MM.1S (cell line): ENCODE data around the gene STAB1.

ENCODE experiments used
- DNase-seq: peaks from one replicate; pipeline ENCODE4 v3.0.0-alpha.2; 2015
- H2AFZ ChIP-seq: fragments of 300-600 bp; sonication (generic); 2 replicates; pipeline ENCODE4 v1.6.0; 2016; ENCODE audit warnings: antibody characterized with exemption, low read length
- H3F3A ChIP-seq: fragments of 300-600 bp; sonication (generic); 2 replicates; pipeline ENCODE4 v1.6.1; 2016; ENCODE audit warnings: mild to moderate bottlenecking, antibody characterized with exemption, low read length, moderate library complexity, mixed read lengths; ENCODE audit not compliant: insufficient read depth
- H3K27ac ChIP-seq: fragments of 300-600 bp; sonication (generic); 2 replicates; pipeline ENCODE4 v1.5.1; 2016; ENCODE audit warnings: mild to moderate bottlenecking, low read length
- H3K27me3 ChIP-seq: fragments of 300-600 bp; sonication (generic); replicated peaks from 2 replicates; pipeline ENCODE4 v1.6.0; 2016; ENCODE audit warnings: low read length; ENCODE audit not compliant: insufficient read depth
- H3K36me3 ChIP-seq: fragments of 300-600 bp; sonication (generic); replicated peaks from 2 replicates; pipeline ENCODE4 v1.6.1; 2016; ENCODE audit warnings: mild to moderate bottlenecking, low read length, mixed read lengths; ENCODE audit not compliant: insufficient read depth
- H3K4me1 ChIP-seq: fragments of 300-600 bp; sonication (generic); 2 replicates; pipeline ENCODE4 v1.6.1; 2016; ENCODE audit warnings: low read length, mixed read lengths
- H3K4me2 ChIP-seq: fragments of 300-600 bp; sonication (generic); 2 replicates; pipeline ENCODE4 v1.6.0; 2016; ENCODE audit warnings: low read depth, low read length
- H3K4me3 ChIP-seq: fragments of 300-600 bp; sonication (generic); 2 replicates; pipeline ENCODE4 v1.5.1; 2016; ENCODE audit warnings: low read length, mixed read lengths
- H3K79me2 ChIP-seq: fragments of 300-600 bp; sonication (generic); 2 replicates; pipeline ENCODE4 v1.6.1; 2016; ENCODE audit warnings: mixed run types, low read length, mixed read lengths
- H3K9ac ChIP-seq: fragments of 300-600 bp; sonication (generic); 2 replicates; pipeline ENCODE4 v1.6.1; 2016; ENCODE audit warnings: low read length, mixed read lengths
- H3K9me2 ChIP-seq: fragments of 300-600 bp; sonication (generic); replicated peaks from 2 replicates; pipeline ENCODE4 v1.6.1; 2016; ENCODE audit warnings: mild to moderate bottlenecking, low read length, mixed read lengths; ENCODE audit not compliant: insufficient read depth
- H3K9me3 ChIP-seq: fragments of 300-600 bp; sonication (generic); replicated peaks from 2 replicates; pipeline ENCODE4 v1.6.1; 2016; ENCODE audit warnings: mild to moderate bottlenecking, low read length, mixed read lengths; ENCODE audit not compliant: insufficient read depth
- H4K20me1 ChIP-seq: fragments of 300-600 bp; sonication (generic); 2 replicates; pipeline ENCODE4 v1.6.1; 2016; ENCODE audit warnings: mild to moderate bottlenecking, low read length, moderate library complexity, mixed read lengths; ENCODE audit not compliant: insufficient read depth
- EZH2 ChIP-seq: fragments of 300-600 bp; sonication (generic); optimal IDR thresholded peaks from 2 replicates; pipeline ENCODE3; 2017; ENCODE audit warnings: low read depth, mild to moderate bottlenecking, antibody characterized with exemption, low read length, mixed read lengths
- EZH2phosphoT487 ChIP-seq: fragments of 300-600 bp; sonication (generic); IDR thresholded peaks from 2 replicates; pipeline ENCODE4 v1.6.1; 2018; ENCODE audit warnings: antibody characterized with exemption, low read length
- TF ChIP-seq, protein P1 (sequence below): fragments of 300-600 bp; sonication (generic); IDR thresholded peaks from 2 replicates; pipeline ENCODE4 v1.5.1; 2016; ENCODE audit warnings: antibody characterized with exemption, low read length, mixed read lengths

STAB1 gene

DNA sequence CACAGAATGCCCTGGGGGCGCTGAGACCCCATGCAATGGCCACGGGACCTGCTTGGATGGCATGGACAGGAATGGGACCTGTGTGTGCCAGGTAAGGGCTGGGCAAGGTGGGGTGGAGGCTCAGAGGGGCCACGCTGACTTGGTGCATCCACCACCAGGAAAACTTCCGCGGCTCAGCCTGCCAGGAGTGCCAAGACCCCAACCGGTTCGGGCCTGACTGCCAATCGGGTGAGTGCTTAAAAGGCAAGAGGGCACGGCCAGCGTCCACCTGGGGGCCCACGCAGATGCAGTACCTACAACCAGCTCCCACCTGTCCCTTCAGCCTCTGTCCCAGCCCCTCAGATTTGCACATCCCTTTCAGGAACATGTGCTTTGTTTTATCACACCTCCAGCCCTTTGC lies 6.9 kb downstream of the STAB1 start:
- no peak overlapping the region for H3K27ac ChIP-seq

GRCh38 chr3:52502808-52503350 lies 7.7 kb downstream of the STAB1 start:
- Histone ChIP-seq H3K27ac (no peak overlapping the region), H3K79me2 (no peaks in the 10 kb centered on the region), H3K9me2 (no peaks in the 10 kb centered on the region), H3K36me3 (no peaks in the 10 kb centered on the region), H3K27me3 (peaks cover 44% of the 10 kb centered on the region), H3K9ac (no peak overlapping the region), H2AFZ (no peak overlapping the region), H3K9me3 (no peaks in the 10 kb centered on the region), H3K4me2 (no peak overlapping the region), H4K20me1 (no peaks in the 10 kb centered on the region), H3F3A (no peaks in the 10 kb centered on the region), H3K4me1 (no peaks in the 10 kb centered on the region), H3K4me3 (no peak overlapping the region)
- no peak for DNase-seq
- TF ChIP-seq EZH2 (no peak), EZH2phosphoT487 (no peak)
- TF ChIP-seq, protein P1, sequence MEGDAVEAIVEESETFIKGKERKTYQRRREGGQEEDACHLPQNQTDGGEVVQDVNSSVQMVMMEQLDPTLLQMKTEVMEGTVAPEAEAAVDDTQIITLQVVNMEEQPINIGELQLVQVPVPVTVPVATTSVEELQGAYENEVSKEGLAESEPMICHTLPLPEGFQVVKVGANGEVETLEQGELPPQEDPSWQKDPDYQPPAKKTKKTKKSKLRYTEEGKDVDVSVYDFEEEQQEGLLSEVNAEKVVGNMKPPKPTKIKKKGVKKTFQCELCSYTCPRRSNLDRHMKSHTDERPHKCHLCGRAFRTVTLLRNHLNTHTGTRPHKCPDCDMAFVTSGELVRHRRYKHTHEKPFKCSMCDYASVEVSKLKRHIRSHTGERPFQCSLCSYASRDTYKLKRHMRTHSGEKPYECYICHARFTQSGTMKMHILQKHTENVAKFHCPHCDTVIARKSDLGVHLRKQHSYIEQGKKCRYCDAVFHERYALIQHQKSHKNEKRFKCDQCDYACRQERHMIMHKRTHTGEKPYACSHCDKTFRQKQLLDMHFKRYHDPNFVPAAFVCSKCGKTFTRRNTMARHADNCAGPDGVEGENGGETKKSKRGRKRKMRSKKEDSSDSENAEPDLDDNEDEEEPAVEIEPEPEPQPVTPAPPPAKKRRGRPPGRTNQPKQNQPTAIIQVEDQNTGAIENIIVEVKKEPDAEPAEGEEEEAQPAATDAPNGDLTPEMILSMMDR = no peak

More for the DNA sequence above, 6.9 kb downstream of the STAB1 start:
- no peak overlapping the region for H3K4me2 ChIP-seq
- DNase-seq = no peak
- H3K79me2 ChIP-seq = no peaks in the 10 kb centered on the region
- no peaks in the 10 kb centered on the region for H3K36me3 ChIP-seq
- TF ChIP-seq EZH2 (no peak), EZH2phosphoT487 (no peak)
- TF ChIP-seq, protein P1 = no peak
- no peak overlapping the region for H2AFZ ChIP-seq
- H3K9ac ChIP-seq = no peak overlapping the region
- H3K9me2 ChIP-seq = no peaks in the 10 kb centered on the region
- no peak overlapping the region for H3K4me3 ChIP-seq
- no peaks in the 10 kb centered on the region for H3K4me1 ChIP-seq
- H3F3A ChIP-seq = no peaks in the 10 kb centered on the region
- H3K9me3 ChIP-seq = no peaks in the 10 kb centered on the region
- no peaks in the 10 kb centered on the region for H4K20me1 ChIP-seq
- peaks cover 44% of the 10 kb centered on the region for H3K27me3 ChIP-seq

- Histone ChIP-seq H2AFZ (no peak overlapping the region), H3K79me2 (no peaks in the 10 kb centered on the region), H3K4me3 (no peak overlapping the region), H3K9ac (no peak overlapping the region), H3K9me3 (no peaks in the 10 kb centered on the region), H3F3A (no peaks in the 10 kb centered on the region), H3K4me2 (no peak overlapping the region), H3K9me2 (no peaks in the 10 kb centered on the region), H3K36me3 (no peaks in the 10 kb centered on the region), H3K27ac (no peak overlapping the region), H4K20me1 (no peaks in the 10 kb centered on the region), H3K4me1 (no peaks in the 10 kb centered on the region), H3K27me3 (peaks cover 44% of the 10 kb centered on the region)
- no peak for DNase-seq
- TF ChIP-seq EZH2 = no peak
- TF ChIP-seq, protein P1 = no peak
- no peak for TF ChIP-seq EZH2phosphoT487
These were observed 8.8 kb downstream of the STAB1 start for GRCh38 chr3:52503788-52504424.
